ENCODE data around the gene MORC1. TPM values are rescaled to one million over a fixed set of nuclear protein-coding genes. Genes with fewer than 3 reads are reported as not detected.

MORC1 gene
- total RNA-seq, 4 donors from 2014 or later, result not detected

DNA sequence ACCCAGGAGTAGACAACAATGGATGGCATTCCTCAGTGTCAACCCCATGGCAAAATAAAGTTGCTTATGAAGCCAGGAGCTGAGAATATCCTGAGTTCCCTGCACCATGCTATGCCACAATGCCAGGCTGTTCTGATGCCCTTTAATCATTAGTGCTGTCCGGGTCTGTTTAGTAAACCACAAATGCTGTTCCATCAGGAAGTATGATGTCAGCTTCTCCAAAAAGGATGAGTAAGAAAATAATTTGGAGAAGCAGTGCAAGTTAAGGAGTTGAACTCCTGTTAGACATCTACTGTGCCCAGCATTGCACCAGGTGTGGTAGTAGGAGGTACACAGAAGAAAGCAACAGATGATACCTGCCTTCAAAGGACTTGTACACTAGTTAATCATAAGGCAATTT lies 96.4 kb downstream of the MORC1 start:
- DNase-seq (ENCODE audit: extremely low spot score), result no peak
- 67% methylated on average over 1 of the region's 1 CpG for WGBS
- H3K27me3 ChIP-seq, result no peaks in the 10 kb centered on the region
- intact Hi-C loops (cut with DNase I), result no loop called here
- H3K27ac ChIP-seq (replicated peaks in 1 of 4), result no peak overlapping the region
- H3K36me3 ChIP-seq, result no peaks in the 10 kb centered on the region
- H3K9me3 ChIP-seq, result no peaks in the 10 kb centered on the region
- H3K4me1 ChIP-seq, result no peaks in the 10 kb centered on the region
- H3K4me3 ChIP-seq, result no peak overlapping the region
- TF ChIP-seq POLR2AphosphoS5 (IDR thresholded peaks at IDR 0.05) (no peak), EP300 (IDR thresholded peaks at IDR 0.05) (no peak), POLR2A (IDR thresholded peaks at IDR 0.05; ENCODE audit: low read depth) (no peak)
- TF ChIP-seq, protein P1, sequence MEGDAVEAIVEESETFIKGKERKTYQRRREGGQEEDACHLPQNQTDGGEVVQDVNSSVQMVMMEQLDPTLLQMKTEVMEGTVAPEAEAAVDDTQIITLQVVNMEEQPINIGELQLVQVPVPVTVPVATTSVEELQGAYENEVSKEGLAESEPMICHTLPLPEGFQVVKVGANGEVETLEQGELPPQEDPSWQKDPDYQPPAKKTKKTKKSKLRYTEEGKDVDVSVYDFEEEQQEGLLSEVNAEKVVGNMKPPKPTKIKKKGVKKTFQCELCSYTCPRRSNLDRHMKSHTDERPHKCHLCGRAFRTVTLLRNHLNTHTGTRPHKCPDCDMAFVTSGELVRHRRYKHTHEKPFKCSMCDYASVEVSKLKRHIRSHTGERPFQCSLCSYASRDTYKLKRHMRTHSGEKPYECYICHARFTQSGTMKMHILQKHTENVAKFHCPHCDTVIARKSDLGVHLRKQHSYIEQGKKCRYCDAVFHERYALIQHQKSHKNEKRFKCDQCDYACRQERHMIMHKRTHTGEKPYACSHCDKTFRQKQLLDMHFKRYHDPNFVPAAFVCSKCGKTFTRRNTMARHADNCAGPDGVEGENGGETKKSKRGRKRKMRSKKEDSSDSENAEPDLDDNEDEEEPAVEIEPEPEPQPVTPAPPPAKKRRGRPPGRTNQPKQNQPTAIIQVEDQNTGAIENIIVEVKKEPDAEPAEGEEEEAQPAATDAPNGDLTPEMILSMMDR (IDR thresholded peaks at IDR 0.05), result no peak

DNA sequence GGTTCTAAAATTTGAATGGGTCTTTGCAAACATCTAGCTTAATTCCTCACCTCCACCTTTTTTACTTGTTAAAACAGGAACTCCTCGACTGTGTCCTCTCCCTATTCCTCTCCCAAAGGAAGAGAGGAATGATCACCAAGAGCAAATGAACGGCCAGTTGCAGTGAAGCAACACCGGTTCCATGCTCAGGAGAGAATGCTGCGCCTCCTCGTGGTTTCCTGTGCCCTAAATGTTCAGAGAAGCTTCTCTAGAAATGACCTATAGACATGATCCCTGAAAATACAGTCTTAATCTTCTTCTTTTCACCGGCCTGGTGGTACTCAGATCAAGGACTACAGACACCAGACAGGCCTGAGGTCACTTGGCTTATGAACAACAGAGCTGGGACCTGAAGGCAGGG lies 99.1 kb downstream of the MORC1 start:
- TF ChIP-seq POLR2A (IDR thresholded peaks at IDR 0.05; ENCODE audit: low read depth) (no peak), EP300 (IDR thresholded peaks at IDR 0.05) (no peak), POLR2AphosphoS5 (IDR thresholded peaks at IDR 0.05) (no peak)
- TF ChIP-seq, protein P1 (IDR thresholded peaks at IDR 0.05), result no peak
- intact Hi-C loops (cut with DNase I), result no loop called here
- no peaks in the 10 kb centered on the region for H3K36me3 ChIP-seq
- H3K27me3 ChIP-seq, result no peaks in the 10 kb centered on the region
- no peak for DNase-seq (ENCODE audit: extremely low spot score)
- H3K9me3 ChIP-seq, result no peaks in the 10 kb centered on the region
- no peaks in the 10 kb centered on the region for H3K4me1 ChIP-seq
- no peak overlapping the region for H3K4me3 ChIP-seq
- H3K27ac ChIP-seq (replicated peaks in 1 of 4), result no peak overlapping the region
- 75% methylated on average over 6 of the region's 6 CpGs for WGBS

DNA sequence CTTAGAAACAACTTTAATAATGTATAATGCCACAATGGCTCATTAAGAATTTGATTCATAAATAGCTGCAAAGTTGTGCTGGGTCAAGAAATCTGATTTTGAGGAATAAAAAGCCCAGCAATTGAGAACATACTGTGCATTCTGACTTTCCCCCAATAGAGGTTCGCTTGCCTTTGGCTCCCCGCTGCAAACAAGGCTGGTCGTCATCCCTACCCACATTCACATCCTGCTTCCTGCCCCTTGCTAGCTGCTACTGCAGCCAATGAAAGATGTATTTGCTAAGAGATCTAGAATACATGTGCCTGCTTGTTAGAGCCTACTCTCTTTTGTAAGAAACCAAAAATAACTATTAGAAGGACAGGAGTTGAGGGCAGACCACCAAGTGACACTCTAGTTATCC lies 112.5 kb downstream of the MORC1 start:
- Histone ChIP-seq H3K27ac (replicated peaks in 1 of 4) (no peak overlapping the region), H3K9me3 (no peaks in the 10 kb centered on the region), H3K27me3 (no peaks in the 10 kb centered on the region), H3K4me1 (no peaks in the 10 kb centered on the region), H3K4me3 (no peak overlapping the region), H3K36me3 (no peaks in the 10 kb centered on the region)
- intact Hi-C loops (cut with DNase I), result no loop called here
- no peak for DNase-seq (ENCODE audit: extremely low spot score)
- 79% methylated on average over 3 of the region's 3 CpGs for WGBS
- TF ChIP-seq, protein P1 (IDR thresholded peaks at IDR 0.05), result no peak
- no peak for TF ChIP-seq EP300 (IDR thresholded peaks at IDR 0.05)
- no peak for TF ChIP-seq POLR2A (IDR thresholded peaks at IDR 0.05; ENCODE audit: low read depth)
- no peak for TF ChIP-seq POLR2AphosphoS5 (IDR thresholded peaks at IDR 0.05)

DNA sequence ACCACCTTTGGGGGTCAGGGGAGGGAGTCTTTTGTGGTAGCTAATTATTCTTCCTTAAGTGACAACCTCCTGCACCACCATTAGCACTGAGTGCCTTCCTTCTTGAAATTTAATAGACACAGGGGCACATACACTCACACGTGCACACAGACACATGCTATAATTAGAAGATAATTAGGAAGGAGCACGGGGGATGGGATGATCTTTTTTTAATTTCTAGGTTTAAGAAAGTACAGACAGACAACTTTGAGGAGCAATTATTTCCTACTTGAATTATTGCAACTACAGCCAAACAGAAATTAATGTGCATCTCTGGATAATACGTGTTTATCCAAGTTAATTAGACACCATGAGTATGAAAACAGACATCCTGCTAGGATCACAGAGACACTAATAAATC lies 119.5 kb downstream of the MORC1 start:
- no peak overlapping the region for H3K27ac ChIP-seq (replicated peaks in 1 of 4)
- TF ChIP-seq EP300 (IDR thresholded peaks at IDR 0.05) (no peak), POLR2AphosphoS5 (IDR thresholded peaks at IDR 0.05) (no peak), POLR2A (IDR thresholded peaks at IDR 0.05; ENCODE audit: low read depth) (no peak)
- TF ChIP-seq, protein P1 (IDR thresholded peaks at IDR 0.05), result no peak
- intact Hi-C loops (cut with DNase I), result no loop called here
- 56% methylated on average over 3 of the region's 3 CpGs for WGBS
- no peaks in the 10 kb centered on the region for H3K4me1 ChIP-seq
- DNase-seq (ENCODE audit: extremely low spot score), result no peak
- no peak overlapping the region for H3K4me3 ChIP-seq
- no peaks in the 10 kb centered on the region for H3K36me3 ChIP-seq
- no peaks in the 10 kb centered on the region for H3K27me3 ChIP-seq
- H3K9me3 ChIP-seq, result no peaks in the 10 kb centered on the region

DNA sequence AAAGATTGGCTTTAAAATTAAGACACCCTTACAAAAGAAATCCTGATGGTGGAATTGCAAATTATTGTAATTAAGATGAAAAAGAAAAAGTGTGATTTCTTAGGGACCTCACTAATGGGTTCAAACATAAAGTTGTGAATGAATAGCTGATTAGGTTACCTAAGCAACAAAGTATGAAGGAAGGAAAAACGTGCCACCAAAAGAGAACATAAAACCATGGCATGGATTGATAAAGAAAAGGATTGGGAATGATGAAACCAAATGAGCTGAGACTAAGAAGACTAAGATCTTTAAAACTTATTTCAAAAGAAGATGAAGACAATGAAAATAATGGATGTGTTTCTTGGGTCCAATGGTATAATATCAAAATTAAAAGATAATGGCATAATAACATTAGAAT lies 132.1 kb downstream of the MORC1 start:
- Histone ChIP-seq H3K36me3 (no peaks in the 10 kb centered on the region), H3K9me3 (no peaks in the 10 kb centered on the region), H3K27me3 (no peaks in the 10 kb centered on the region), H3K4me1 (peaks cover 0 to 2% (median 0%) of the 10 kb centered on the region in 4 donors), H3K4me3 (no peak overlapping the region), H3K27ac (replicated peaks in 1 of 4) (no peak overlapping the region)
- intact Hi-C loops (cut with DNase I), result no loop called here
- DNase-seq (ENCODE audit: extremely low spot score), result no peak
- WGBS, result 28% methylated on average over 1 of the region's 1 CpG
- TF ChIP-seq, protein P1 (IDR thresholded peaks at IDR 0.05), result no peak
- TF ChIP-seq EP300 (IDR thresholded peaks at IDR 0.05) (no peak), POLR2A (IDR thresholded peaks at IDR 0.05; ENCODE audit: low read depth) (no peak), POLR2AphosphoS5 (IDR thresholded peaks at IDR 0.05) (no peak)
